Suprapubic skin (tissue), 4 donors: Measurements from ENCODE around the gene OSBP2. TPM values are rescaled to one million over a fixed set of nuclear protein-coding genes. Genes with fewer than 3 reads are reported as not detected.

ENCODE experiments used
- DNase-seq, 2 donors: peaks; one replicate each; pipeline ENCODE4 v3.0.0-alpha.2; 2019; ENCODE audit warnings: low spot score in 2 of 2
- H3K27ac ChIP-seq: fragments of 200-600 bp; sonication (generic); one replicate; pipeline ENCODE4 v1.5.1; 2019
- H3K27me3 ChIP-seq: fragments of 200-600 bp; sonication (generic); one replicate; pipeline ENCODE4 v1.5.1; 2019
- H3K36me3 ChIP-seq: fragments of 200-600 bp; sonication (generic); one replicate; pipeline ENCODE4 v1.5.1; 2019
- H3K4me1 ChIP-seq: fragments of 200-600 bp; sonication (generic); one replicate; pipeline ENCODE4 v1.5.1; 2019
- H3K4me3 ChIP-seq: fragments of 200-600 bp; sonication (generic); one replicate; pipeline ENCODE4 v1.5.1; 2019; ENCODE audit warnings: mild to moderate bottlenecking
- H3K9me3 ChIP-seq: fragments of 200-600 bp; sonication (generic); one replicate; pipeline ENCODE4 v1.5.1; 2019
- EP300 ChIP-seq: sonication (generic); formaldehyde crosslinking; IDR thresholded peaks from one replicate; pipeline ENCODE4 v1.6.1; 2017; ENCODE audit warnings: antibody characterized with exemption
- POLR2A ChIP-seq, 2 donors: fragments of 450-650 bp; IDR thresholded peaks; one replicate each; pipeline ENCODE4 v1.6.1; 2017; ENCODE audit warnings: antibody characterized with exemption in 2 of 2, mild to moderate bottlenecking in 2 of 2, moderate library complexity in 2 of 2
- POLR2AphosphoS5 ChIP-seq, 3 donors: sonication (generic); formaldehyde crosslinking; IDR thresholded peaks; one replicate each; pipeline ENCODE4 v1.6.1; 2017; ENCODE audit warnings: antibody characterized with exemption in 3 of 3
- WGBS: methylation state at CpG from one replicate; pipeline ENCODE4 v1.1.5; 2018; 5-methylcytosine and 5-hydroxymethylcytosine counted together
- total RNA-seq, 4 donors: library from RNA; depleted of rRNA; stranded (reverse); fragments of >200 nt; gene quantifications; one replicate each; pipeline ENCODE4 v1.1.0, GENCODE V29; 2016
- TF ChIP-seq, protein P1 (sequence below), 2 donors: fragments of 200-600 bp in 1 of 2; fragments of 450-650 bp in 1 of 2; sonication (generic) in 1 of 2; IDR thresholded peaks; one replicate each; pipeline ENCODE4 v1.5.1; 2016 to 2019; ENCODE audit warnings: antibody characterized with exemption in 2 of 2, mild to moderate bottlenecking in 1 of 2, moderate library complexity in 1 of 2

Gene OSBP2
- total RNA-seq, 4 donors from 2014 or later, result 3.9 to 11.3 (median 6.4) TPM

DNA sequence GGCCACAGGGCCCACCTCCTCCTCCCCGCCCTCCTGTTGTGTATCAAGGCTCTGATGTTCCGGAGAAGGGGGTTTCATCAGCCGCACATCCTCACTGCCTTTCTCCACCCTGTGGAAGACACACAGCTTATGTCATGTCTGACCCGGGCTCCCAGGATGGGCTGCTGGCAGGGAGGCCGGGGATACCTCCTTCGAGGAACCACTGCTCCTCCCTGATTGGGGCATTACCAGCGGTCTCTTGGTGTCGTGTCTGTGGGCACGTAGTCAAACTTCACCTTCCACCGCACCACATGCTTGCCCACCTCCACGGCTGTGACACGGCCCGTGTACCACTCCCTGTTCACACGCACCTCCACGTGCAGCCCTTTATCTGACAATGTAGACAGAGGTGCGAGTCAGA is 238.0 kb downstream of the OSBP2 start:
- Histone ChIP-seq H3K4me3 (no peak overlapping the region), H3K36me3 (peaks cover 98% of the 10 kb centered on the region), H3K4me1 (no peaks in the 10 kb centered on the region), H3K9me3 (no peaks in the 10 kb centered on the region), H3K27ac (no peak overlapping the region), H3K27me3 (no peaks in the 10 kb centered on the region)
- no peak for DNase-seq
- TF ChIP-seq, protein P1, sequence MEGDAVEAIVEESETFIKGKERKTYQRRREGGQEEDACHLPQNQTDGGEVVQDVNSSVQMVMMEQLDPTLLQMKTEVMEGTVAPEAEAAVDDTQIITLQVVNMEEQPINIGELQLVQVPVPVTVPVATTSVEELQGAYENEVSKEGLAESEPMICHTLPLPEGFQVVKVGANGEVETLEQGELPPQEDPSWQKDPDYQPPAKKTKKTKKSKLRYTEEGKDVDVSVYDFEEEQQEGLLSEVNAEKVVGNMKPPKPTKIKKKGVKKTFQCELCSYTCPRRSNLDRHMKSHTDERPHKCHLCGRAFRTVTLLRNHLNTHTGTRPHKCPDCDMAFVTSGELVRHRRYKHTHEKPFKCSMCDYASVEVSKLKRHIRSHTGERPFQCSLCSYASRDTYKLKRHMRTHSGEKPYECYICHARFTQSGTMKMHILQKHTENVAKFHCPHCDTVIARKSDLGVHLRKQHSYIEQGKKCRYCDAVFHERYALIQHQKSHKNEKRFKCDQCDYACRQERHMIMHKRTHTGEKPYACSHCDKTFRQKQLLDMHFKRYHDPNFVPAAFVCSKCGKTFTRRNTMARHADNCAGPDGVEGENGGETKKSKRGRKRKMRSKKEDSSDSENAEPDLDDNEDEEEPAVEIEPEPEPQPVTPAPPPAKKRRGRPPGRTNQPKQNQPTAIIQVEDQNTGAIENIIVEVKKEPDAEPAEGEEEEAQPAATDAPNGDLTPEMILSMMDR (IDR thresholded peaks at IDR 0.05), result no peak
- TF ChIP-seq POLR2A (IDR thresholded peaks at IDR 0.05) (no peak), POLR2AphosphoS5 (IDR thresholded peaks at IDR 0.05) (no peak), EP300 (no peak)
- 94% methylated on average over 15 of the region's 16 CpGs for WGBS

DNA sequence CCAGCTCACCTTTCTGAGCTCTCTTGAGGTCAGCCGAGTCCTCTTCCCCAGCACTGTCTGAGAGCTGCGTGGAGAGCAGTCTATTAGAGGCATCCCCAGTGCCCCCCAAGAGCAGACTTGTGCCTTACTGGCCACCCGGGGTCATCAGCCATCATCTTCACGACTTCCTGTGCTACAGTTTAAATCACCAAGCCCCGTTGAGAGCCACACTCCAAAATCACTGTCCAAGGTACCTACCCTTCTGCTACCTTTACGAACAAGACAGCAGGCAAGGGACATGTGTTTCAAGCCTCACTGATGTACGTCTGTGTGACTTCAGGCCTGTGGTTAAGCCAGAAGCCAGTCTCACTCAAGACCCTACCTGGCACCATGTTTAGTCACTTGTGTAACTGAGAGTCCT is 238.8 kb downstream of the OSBP2 start:
- no peaks in the 10 kb centered on the region for H3K9me3 ChIP-seq
- WGBS, result 80% methylated on average over 3 of the region's 7 CpGs
- H3K27ac ChIP-seq, result no peak overlapping the region
- no peaks in the 10 kb centered on the region for H3K27me3 ChIP-seq
- peaks cover 98% of the 10 kb centered on the region for H3K36me3 ChIP-seq
- DNase-seq, result no peak
- no peaks in the 10 kb centered on the region for H3K4me1 ChIP-seq
- no peak for TF ChIP-seq POLR2A (IDR thresholded peaks at IDR 0.05)
- TF ChIP-seq, protein P1 (IDR thresholded peaks at IDR 0.05), result no peak
- TF ChIP-seq POLR2AphosphoS5 (IDR thresholded peaks at IDR 0.05), result no peak
- no peak for TF ChIP-seq EP300
- H3K4me3 ChIP-seq, result no peak overlapping the region

DNA sequence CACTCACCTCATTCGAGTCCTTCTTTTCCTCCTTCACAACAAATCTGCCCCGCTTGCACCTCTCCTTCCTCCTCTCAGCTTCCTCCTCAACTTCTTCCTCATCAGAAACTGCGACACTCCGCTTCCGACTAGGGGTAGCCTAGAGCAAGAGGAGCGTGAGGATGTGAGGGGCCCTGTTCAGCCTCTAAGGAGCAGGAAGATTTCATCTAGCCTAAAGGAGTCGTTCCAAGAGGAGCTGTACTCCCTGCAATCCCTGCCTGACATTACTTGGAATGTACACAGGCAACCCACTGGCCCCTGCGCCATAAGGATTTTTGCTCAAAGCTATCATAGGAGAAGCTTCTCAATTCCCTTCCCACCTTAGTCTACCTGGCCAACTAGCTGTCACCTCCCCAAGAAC is 239.4 kb downstream of the OSBP2 start:
- Histone ChIP-seq H3K4me1 (no peaks in the 10 kb centered on the region), H3K36me3 (peaks cover 97% of the 10 kb centered on the region), H3K27ac (no peak overlapping the region), H3K27me3 (no peaks in the 10 kb centered on the region), H3K9me3 (no peaks in the 10 kb centered on the region), H3K4me3 (no peak overlapping the region)
- 95% methylated on average over 8 of the region's 8 CpGs for WGBS
- TF ChIP-seq POLR2A (IDR thresholded peaks at IDR 0.05) (no peak), POLR2AphosphoS5 (IDR thresholded peaks at IDR 0.05) (no peak), EP300 (no peak)
- TF ChIP-seq, protein P1 (IDR thresholded peaks at IDR 0.05), result no peak
- DNase-seq, result no peak

GRCh38 chr22:30940685-30941362 is 246.2 kb downstream of the OSBP2 start:
- Histone ChIP-seq H3K36me3 (peaks cover 99% of the 10 kb centered on the region), H3K4me1 (no peaks in the 10 kb centered on the region), H3K27me3 (no peaks in the 10 kb centered on the region), H3K4me3 (no peak overlapping the region), H3K27ac (no peak overlapping the region), H3K9me3 (no peaks in the 10 kb centered on the region)
- DNase-seq, result no peak
- 74% methylated on average over 5 of the region's 7 CpGs for WGBS
- TF ChIP-seq EP300, result no peak
- TF ChIP-seq, protein P1 (IDR thresholded peaks at IDR 0.05), result no peak
- no peak for TF ChIP-seq POLR2A (IDR thresholded peaks at IDR 0.05)
- no peak for TF ChIP-seq POLR2AphosphoS5 (IDR thresholded peaks at IDR 0.05)

- no peak overlapping the region for H3K4me3 ChIP-seq
- H3K27ac ChIP-seq, result no peak overlapping the region
- DNase-seq, result no peak
- TF ChIP-seq EP300 (no peak), POLR2AphosphoS5 (IDR thresholded peaks at IDR 0.05) (no peak), POLR2A (IDR thresholded peaks at IDR 0.05) (no peak)
- TF ChIP-seq, protein P1 (IDR thresholded peaks at IDR 0.05), result no peak
- peaks cover 99% of the 10 kb centered on the region for H3K36me3 ChIP-seq
- no peaks in the 10 kb centered on the region for H3K27me3 ChIP-seq
- peaks cover 3% of the 10 kb centered on the region for H3K4me1 ChIP-seq
- H3K9me3 ChIP-seq, result no peaks in the 10 kb centered on the region
- over 99% methylated on average over 11 of the region's 11 CpGs for WGBS
Measured at GRCh38 chr22:30941363-30941740, 246.7 kb downstream of the OSBP2 start.
